NOMO-1 treated with DMSO at 0.1 percent for 48 hours (cell line): ENCODE results near the gene CXXC1.
A peak's percentile ranks its signal among the peaks of the same experiment; 100 is the strongest.
"Not testable (repeated sequence)": the region's sequence is repeated elsewhere in the genome, so short reads cannot be mapped to it uniquely, and the experiment has no call there.

Experiments
- DNase-seq: peaks from one replicate; lab custom pipeline; 2025; ENCODE audit not compliant: unreplicated experiment; lab: John Stamatoyannopoulos, UW

CXXC1 gene

GRCh38 chr18:50276452-50276851 is 11.0 kb downstream of the CXXC1 start:
- DNase-seq, result no peak

- no peak for DNase-seq
Measured at GRCh38 chr18:50275503-50276036, 11.9 kb downstream of the CXXC1 start.

GRCh38 chr18:50274941-50275340 is 12.6 kb downstream of the CXXC1 start:
- no peak for DNase-seq

GRCh38 chr18:50274044-50274442 is 13.4 kb downstream of the CXXC1 start:
- DNase-seq, result no peak

GRCh38 chr18:50273203-50274043 is 14.1 kb downstream of the CXXC1 start:
- no peak for DNase-seq

- DNase-seq, result no peak
Measured at GRCh38 chr18:50272568-50272967, 14.9 kb downstream of the CXXC1 start.

GRCh38 chr18:50268022-50268747 is 19.3 kb downstream of the CXXC1 start:
- no peak for DNase-seq

- peak; percentile 87 for DNase-seq
Measured at GRCh38 chr18:50266248-50266704, 21.2 kb downstream of the CXXC1 start, which contains the start of gene CFAP53. Gene CFAP53, minus strand, starts transcription at chr18:50266495. Its CDS starts 91 bp downstream, at chr18:50266404.

GRCh38 chr18:50262977-50263376 is 24.5 kb downstream of the CXXC1 start:
- DNase-seq, result no peak

GRCh38 chr18:50250935-50251334 is 36.6 kb downstream of the CXXC1 start:
- DNase-seq, result no peak

- no peak for DNase-seq
Measured at GRCh38 chr18:50249576-50249975, 37.9 kb downstream of the CXXC1 start.

- no peak for DNase-seq
Measured at GRCh38 chr18:50247561-50247960, 39.9 kb downstream of the CXXC1 start.

- DNase-seq, result not testable (repeated sequence)
Measured at GRCh38 chr18:50241768-50242167, 45.7 kb downstream of the CXXC1 start.

- no peak for DNase-seq
Measured at GRCh38 chr18:50240080-50240563, 47.4 kb downstream of the CXXC1 start.

GRCh38 chr18:50232419-50232818 is 55.1 kb downstream of the CXXC1 start:
- no peak for DNase-seq
